Osteoblast (primary cell): ENCODE data around the gene XYLT1. TPM values are rescaled to one million over a fixed set of nuclear protein-coding genes. Genes with fewer than 3 reads are reported as not detected.
A peak's percentile ranks its signal among the peaks of the same experiment; 100 is the strongest.

Experiments used
- DNase-seq: peaks from one replicate; pipeline ENCODE4 v3.0.0; 2011; ENCODE audit warnings: low spot score, mixed read lengths; ENCODE audit not compliant: insufficient read length; ENCODE audit errors: missing footprints
- H2AFZ ChIP-seq: 2 replicates; pipeline ENCODE4 v1.6.0; 2011; ENCODE audit warnings: mild to moderate bottlenecking, low read length
- H3K27ac ChIP-seq: 2 replicates; pipeline ENCODE4 v1.5.1; 2011; ENCODE audit warnings: mild to moderate bottlenecking, low read depth, low read length, moderate library complexity
- H3K27me3 ChIP-seq: 2 replicates; pipeline ENCODE4 v1.6.0; 2012; ENCODE audit warnings: mild to moderate bottlenecking, control low read depth, inconsistent platforms, low read length, moderate library complexity; ENCODE audit not compliant: insufficient read depth
- H3K36me3 ChIP-seq: 2 replicates; pipeline ENCODE4 v1.5.1; 2011; ENCODE audit warnings: mild to moderate bottlenecking, low read length, control low read depth, moderate library complexity; ENCODE audit not compliant: insufficient read depth
- H3K4me1 ChIP-seq: 2 replicates; pipeline ENCODE4 v1.5.1; 2011; ENCODE audit warnings: mild to moderate bottlenecking, low read length, control low read depth, moderate library complexity; ENCODE audit not compliant: insufficient read depth
- H3K4me2 ChIP-seq: 2 replicates; pipeline ENCODE4 v1.6.0; 2011; ENCODE audit warnings: mild to moderate bottlenecking, low read length; ENCODE audit not compliant: insufficient read depth
- H3K4me3 ChIP-seq: fragments of 200-600 bp; sonication (generic); 3 replicates; pipeline ENCODE4 v1.5.1; 2012; ENCODE audit warnings: mild to moderate bottlenecking, low read length, inconsistent platforms; ENCODE audit not compliant: insufficient read depth
- H3K79me2 ChIP-seq: 2 replicates; pipeline ENCODE4 v1.6.0; 2012; ENCODE audit warnings: mild to moderate bottlenecking, low read length, control low read depth, inconsistent platforms; ENCODE audit not compliant: insufficient read depth
- H3K9me3 ChIP-seq: 2 replicates; pipeline ENCODE4 v1.5.1; 2011; ENCODE audit warnings: low read depth, low read length, control low read depth
- H4K20me1 ChIP-seq: 2 replicates; pipeline ENCODE4 v1.6.0; 2012; ENCODE audit warnings: mild to moderate bottlenecking, low read length, control low read depth; ENCODE audit not compliant: insufficient read depth
- CTCF ChIP-seq: IDR thresholded peaks from 2 replicates; pipeline ENCODE4 v1.5.1; 2011; ENCODE audit warnings: mild to moderate bottlenecking, low read depth, low read length, moderate library complexity; ENCODE audit errors: extremely low read depth
- total RNA-seq: library from RNA; depleted of rRNA; stranded (reverse); fragments of >200 nt; gene quantifications from 2 replicates; pipeline ENCODE4 v1.2.3, GENCODE V29; 2012

The XYLT1 gene
- total RNA-seq, 1 donor: 43.4 TPM

GRCh38 chr16:17228048-17228707 is 242.6 kb downstream of the XYLT1 start:
- H4K20me1 ChIP-seq: peaks cover 51% of the 10 kb centered on the region
- peaks cover 19% of the 10 kb centered on the region for H3K4me1 ChIP-seq
- no peaks in the 10 kb centered on the region for H3K27me3 ChIP-seq
- no peak overlapping the region for H3K4me3 ChIP-seq
- H3K27ac ChIP-seq: no peak overlapping the region
- H3K9me3 ChIP-seq: no peaks in the 10 kb centered on the region
- no peak overlapping the region for H3K4me2 ChIP-seq
- H3K36me3 ChIP-seq: no peaks in the 10 kb centered on the region
- no peak overlapping the region for H2AFZ ChIP-seq
- peaks cover 5% of the 10 kb centered on the region for H3K79me2 ChIP-seq
- TF ChIP-seq CTCF: no peak
- no peak for DNase-seq

- H3K4me3 ChIP-seq: no peak overlapping the region
- no peak for DNase-seq
- peaks cover 2% of the 10 kb centered on the region for H3K79me2 ChIP-seq
- H3K36me3 ChIP-seq: no peaks in the 10 kb centered on the region
- H2AFZ ChIP-seq: no peak overlapping the region
- no peak overlapping the region for H3K4me2 ChIP-seq
- no peak for TF ChIP-seq CTCF
- H3K9me3 ChIP-seq: no peaks in the 10 kb centered on the region
- peaks cover 19% of the 10 kb centered on the region for H3K4me1 ChIP-seq
- H3K27ac ChIP-seq: no peak overlapping the region
- peaks cover 51% of the 10 kb centered on the region for H4K20me1 ChIP-seq
- no peaks in the 10 kb centered on the region for H3K27me3 ChIP-seq
Measured at GRCh38 chr16:17227278-17227677, 243.5 kb downstream of the XYLT1 start.

- no peak overlapping the region for H2AFZ ChIP-seq
- no peak for TF ChIP-seq CTCF
- no peaks in the 10 kb centered on the region for H3K36me3 ChIP-seq
- peak overlapping the region; percentile 44 for H3K4me2 ChIP-seq
- peaks cover 2% of the 10 kb centered on the region for H3K79me2 ChIP-seq
- no peaks in the 10 kb centered on the region for H3K9me3 ChIP-seq
- H3K4me3 ChIP-seq: no peak overlapping the region
- H3K27ac ChIP-seq: no peak overlapping the region
- peaks cover 19% of the 10 kb centered on the region for H3K4me1 ChIP-seq
- H3K27me3 ChIP-seq: no peaks in the 10 kb centered on the region
- peaks cover 46% of the 10 kb centered on the region for H4K20me1 ChIP-seq
- peak; percentile 69 for DNase-seq
Measured at GRCh38 chr16:17225541-17225940, 245.2 kb downstream of the XYLT1 start.

- Histone ChIP-seq H3K27ac (no peak overlapping the region), H3K4me1 (peaks cover 19% of the 10 kb centered on the region), H3K4me2 (peak overlapping the region; percentile 44), H4K20me1 (peaks cover 45% of the 10 kb centered on the region), H3K4me3 (no peak overlapping the region), H3K79me2 (peaks cover 2% of the 10 kb centered on the region), H3K27me3 (no peaks in the 10 kb centered on the region), H3K36me3 (no peaks in the 10 kb centered on the region), H3K9me3 (no peaks in the 10 kb centered on the region), H2AFZ (no peak overlapping the region)
- DNase-seq: no peak
- TF ChIP-seq CTCF: no peak
Measured at GRCh38 chr16:17224879-17225281, 245.9 kb downstream of the XYLT1 start.
